Vagina (tissue), 2 donors: ENCODE measurements around the gene BID. TPM values are rescaled to one million over a fixed set of nuclear protein-coding genes. Genes with fewer than 3 reads are reported as not detected.
"Not testable (repeated sequence)": the region's sequence is repeated elsewhere in the genome, so short reads cannot be mapped to it uniquely, and the experiment has no call there.

ENCODE experiments used
- DNase-seq, 2 donors: peaks; one replicate each; pipeline ENCODE4 v3.0.0-alpha.2; 2017; ENCODE audit errors: extremely low spot score in 2 of 2
- H3K27ac ChIP-seq: fragments of 200-600 bp; sonication (generic); one replicate; pipeline ENCODE4 v1.5.1; 2019
- H3K27me3 ChIP-seq: fragments of 200-600 bp; sonication (generic); one replicate; pipeline ENCODE4 v1.5.1; 2019
- H3K36me3 ChIP-seq, 2 donors: fragments of 200-600 bp; sonication (generic); one replicate each; pipeline ENCODE4 v1.5.1; 2017 to 2019
- H3K4me1 ChIP-seq: fragments of 200-600 bp; sonication (generic); one replicate; pipeline ENCODE4 v1.5.1; 2019
- H3K4me3 ChIP-seq, 2 donors: fragments of 200-600 bp; sonication (generic); 1 replicate in 1 of 2; 2 replicates in 1 of 2; pipeline ENCODE4 v1.5.1; 2016 to 2019
- H3K9me3 ChIP-seq: fragments of 200-600 bp; sonication (generic); one replicate; pipeline ENCODE4 v1.5.1; 2019
- POLR2A ChIP-seq, 2 donors: fragments of 450-650 bp; IDR thresholded peaks; one replicate each; pipeline ENCODE4 v1.6.1; 2017; ENCODE audit warnings: antibody characterized with exemption in 2 of 2, mild to moderate bottlenecking in 2 of 2, moderate library complexity in 2 of 2
- POLR2AphosphoS5 ChIP-seq, 2 donors: sonication (generic); formaldehyde crosslinking; IDR thresholded peaks; one replicate each; pipeline ENCODE4 v1.9.0; 2017; ENCODE audit warnings: antibody characterized with exemption in 2 of 2, mild to moderate bottlenecking in 2 of 2, low read depth in 1 of 2; ENCODE audit not compliant: insufficient read depth in 1 of 2
- intact Hi-C: fragments of 100-400 bp; cut with DNase I; formaldehyde crosslinking; loops from one replicate; pipeline ENCODE4 v1.15.1; 2023
- total RNA-seq: library from RNA; depleted of rRNA; stranded (reverse); fragments of >200 nt; gene quantifications from one replicate; pipeline ENCODE4 v1.2.3, GENCODE V29; 2016
- TF ChIP-seq, protein P1 (sequence below), 3 experiments: fragments of 450-650 bp in 2 of 3; fragments of 200-600 bp in 1 of 3; sonication (generic) in 1 of 3; IDR thresholded peaks; one replicate each; pipeline ENCODE4 v1.5.1; 2017 to 2019; ENCODE audit warnings: antibody characterized with exemption in 3 of 3, mild to moderate bottlenecking in 2 of 3, moderate library complexity in 2 of 3

Gene BID
- total RNA-seq, 1 donor from 2014 or later, result 36.3 TPM

DNA sequence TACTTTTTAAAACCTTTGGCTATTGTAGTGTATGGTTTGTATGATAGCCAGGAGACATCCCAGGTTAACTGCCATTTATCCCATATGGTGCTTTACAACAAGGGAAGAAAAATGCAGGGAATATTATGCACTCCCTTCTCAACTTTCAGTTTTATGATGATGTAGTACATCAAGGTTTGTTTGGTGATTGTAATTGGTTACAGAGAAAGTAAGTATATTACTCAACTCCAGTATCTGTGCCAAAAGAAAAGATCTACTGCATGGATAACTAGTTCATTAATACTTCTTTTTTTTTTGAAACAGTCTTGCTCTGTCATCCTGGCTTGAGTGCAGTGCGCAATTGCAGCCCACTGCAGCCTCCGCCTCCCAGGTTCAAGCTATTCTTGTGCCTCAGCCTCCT lies 70.5 kb downstream of the BID start:
- TF ChIP-seq POLR2AphosphoS5 (IDR thresholded peaks at IDR 0.05; ENCODE audit: insufficient read depth in 1 of 2, low read depth in 1 of 2), result no peak
- TF ChIP-seq, protein P1, sequence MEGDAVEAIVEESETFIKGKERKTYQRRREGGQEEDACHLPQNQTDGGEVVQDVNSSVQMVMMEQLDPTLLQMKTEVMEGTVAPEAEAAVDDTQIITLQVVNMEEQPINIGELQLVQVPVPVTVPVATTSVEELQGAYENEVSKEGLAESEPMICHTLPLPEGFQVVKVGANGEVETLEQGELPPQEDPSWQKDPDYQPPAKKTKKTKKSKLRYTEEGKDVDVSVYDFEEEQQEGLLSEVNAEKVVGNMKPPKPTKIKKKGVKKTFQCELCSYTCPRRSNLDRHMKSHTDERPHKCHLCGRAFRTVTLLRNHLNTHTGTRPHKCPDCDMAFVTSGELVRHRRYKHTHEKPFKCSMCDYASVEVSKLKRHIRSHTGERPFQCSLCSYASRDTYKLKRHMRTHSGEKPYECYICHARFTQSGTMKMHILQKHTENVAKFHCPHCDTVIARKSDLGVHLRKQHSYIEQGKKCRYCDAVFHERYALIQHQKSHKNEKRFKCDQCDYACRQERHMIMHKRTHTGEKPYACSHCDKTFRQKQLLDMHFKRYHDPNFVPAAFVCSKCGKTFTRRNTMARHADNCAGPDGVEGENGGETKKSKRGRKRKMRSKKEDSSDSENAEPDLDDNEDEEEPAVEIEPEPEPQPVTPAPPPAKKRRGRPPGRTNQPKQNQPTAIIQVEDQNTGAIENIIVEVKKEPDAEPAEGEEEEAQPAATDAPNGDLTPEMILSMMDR (IDR thresholded peaks at IDR 0.05), result no peak
- TF ChIP-seq POLR2A (IDR thresholded peaks at IDR 0.05), result no peak
- Histone ChIP-seq H3K9me3 (no peaks in the 10 kb centered on the region), H3K4me1 (peaks cover 9% of the 10 kb centered on the region), H3K4me3 (no peak overlapping the region), H3K27ac (no peak overlapping the region), H3K27me3 (no peaks in the 10 kb centered on the region), H3K36me3 (peaks cover 3 to 9% of the 10 kb centered on the region in 2 donors)
- DNase-seq, result no peak
- intact Hi-C loops, result no loop called here

DNA sequence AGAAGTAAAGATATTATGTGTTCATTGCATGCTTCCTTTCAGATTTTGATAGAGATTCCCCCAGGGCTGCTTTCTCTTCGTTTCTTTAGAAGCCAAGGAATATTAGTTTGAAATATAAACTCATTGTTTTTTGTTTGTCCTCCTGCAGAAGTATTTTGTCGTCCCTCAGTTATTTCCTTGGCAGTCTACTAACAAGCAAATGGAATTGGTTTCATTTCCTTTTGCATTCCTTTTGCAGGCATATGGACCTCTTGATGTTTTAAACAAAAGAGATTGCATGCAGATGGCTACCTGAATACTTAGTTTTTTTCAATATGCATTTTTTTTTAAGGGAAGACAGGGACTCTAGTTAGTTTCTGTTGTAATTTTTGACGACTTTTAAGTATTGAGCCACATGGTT lies 73.5 kb downstream of the BID start:
- Histone ChIP-seq H3K27ac (no peak overlapping the region), H3K4me1 (peaks cover 2% of the 10 kb centered on the region), H3K27me3 (no peaks in the 10 kb centered on the region), H3K4me3 (no peak overlapping the region), H3K9me3 (no peaks in the 10 kb centered on the region), H3K36me3 (peaks cover 3 to 15% of the 10 kb centered on the region in 2 donors)
- intact Hi-C loops, result no loop called here
- TF ChIP-seq, protein P1 (IDR thresholded peaks at IDR 0.05), result no peak
- TF ChIP-seq POLR2AphosphoS5 (IDR thresholded peaks at IDR 0.05; ENCODE audit: insufficient read depth in 1 of 2, low read depth in 1 of 2), result no peak
- TF ChIP-seq POLR2A (IDR thresholded peaks at IDR 0.05), result no peak
- no peak for DNase-seq

DNA sequence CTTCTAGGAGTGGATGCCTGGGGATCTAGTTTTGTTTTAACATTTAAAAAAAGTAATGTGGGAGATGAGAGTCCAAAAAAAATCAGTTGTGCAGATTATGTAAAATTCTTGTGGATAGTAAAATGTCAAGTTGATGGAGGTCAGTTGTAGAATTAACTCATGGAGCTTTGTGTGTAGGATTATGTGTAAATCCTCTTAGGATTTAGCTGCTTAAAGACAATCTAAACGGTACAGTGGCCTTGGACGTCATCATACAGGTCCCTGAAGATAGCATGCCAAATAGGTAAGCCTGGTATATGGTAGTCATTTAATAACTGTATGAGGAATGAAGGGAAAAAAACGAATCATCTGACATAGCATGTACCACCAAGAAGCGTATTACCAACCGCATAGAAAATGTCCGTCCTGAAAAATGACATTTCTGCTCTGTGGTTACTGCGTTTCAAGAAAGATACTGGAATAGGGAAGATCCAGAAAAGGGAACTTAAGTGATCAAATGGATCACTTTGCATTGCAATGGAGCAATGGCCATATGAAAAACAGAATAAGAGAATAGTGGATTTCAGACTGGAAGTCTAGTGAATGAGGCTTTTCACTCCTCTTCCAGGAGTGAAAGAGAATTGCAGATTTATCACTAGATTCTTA lies 74.5 kb downstream of the BID start:
- H3K27me3 ChIP-seq, result no peaks in the 10 kb centered on the region
- no peak overlapping the region for H3K4me3 ChIP-seq
- no peak overlapping the region for H3K27ac ChIP-seq
- intact Hi-C loops, result no loop called here
- no peaks in the 10 kb centered on the region for H3K4me1 ChIP-seq
- peaks cover 3 to 20% of the 10 kb centered on the region in 2 donors for H3K36me3 ChIP-seq
- DNase-seq, result no peak
- no peaks in the 10 kb centered on the region for H3K9me3 ChIP-seq
- TF ChIP-seq POLR2AphosphoS5 (IDR thresholded peaks at IDR 0.05; ENCODE audit: insufficient read depth in 1 of 2, low read depth in 1 of 2), result no peak
- TF ChIP-seq POLR2A (IDR thresholded peaks at IDR 0.05), result no peak
- TF ChIP-seq, protein P1 (IDR thresholded peaks at IDR 0.05), result no peak

DNA sequence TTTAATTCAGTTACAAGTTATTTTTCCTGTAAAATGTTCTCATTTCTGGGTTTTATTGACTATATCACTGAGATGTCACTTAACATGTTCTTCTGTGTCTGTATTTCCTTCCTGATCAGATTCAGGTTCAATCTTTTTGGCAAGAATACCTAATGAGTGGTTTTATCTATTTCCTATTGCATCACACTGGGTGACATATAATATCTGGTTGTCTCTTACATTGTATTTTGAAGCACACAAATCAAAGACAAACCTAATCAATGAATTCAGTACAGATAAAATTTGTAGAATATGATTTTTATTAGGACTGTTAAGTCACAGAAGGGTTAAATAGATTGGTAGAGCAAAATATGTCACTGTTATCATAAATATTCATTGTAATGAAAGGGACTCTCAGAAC lies 75.3 kb downstream of the BID start:
- intact Hi-C loops, result no loop called here
- peaks cover under 1 to 25% of the 10 kb centered on the region in 2 donors for H3K36me3 ChIP-seq

DNA sequence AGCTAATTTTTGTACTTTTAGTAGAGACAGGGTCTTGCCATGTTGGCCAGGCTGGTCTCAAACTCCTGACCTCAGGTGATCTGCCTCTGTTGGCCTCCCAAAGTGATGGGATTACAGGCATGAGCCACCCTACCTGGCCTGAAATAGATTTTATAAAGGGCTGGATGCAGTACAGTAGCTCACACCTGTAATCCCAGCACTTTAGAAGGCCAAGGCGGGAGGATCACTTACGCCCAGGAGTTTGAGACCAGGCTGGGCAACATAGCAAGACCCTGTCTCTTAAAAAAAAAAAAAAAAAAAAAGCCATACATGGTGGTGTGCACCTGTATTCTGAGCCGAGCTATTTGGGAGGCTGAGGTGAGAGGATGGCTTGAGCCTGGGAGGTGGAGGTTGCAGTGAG lies 76.0 kb downstream of the BID start:
- H3K4me1 ChIP-seq, H3K27me3 ChIP-seq, intact Hi-C loops, H3K9me3 ChIP-seq, DNase-seq, H3K4me3 ChIP-seq, H3K27ac ChIP-seq: not testable (repeated sequence)
- peaks cover 0 to 25% of the 10 kb centered on the region in 2 donors for H3K36me3 ChIP-seq

More for the DNA sequence above, 75.3 kb downstream of the BID start:
- H3K4me3 ChIP-seq, result no peak overlapping the region
- DNase-seq, result no peak
- H3K27me3 ChIP-seq, result no peaks in the 10 kb centered on the region
- TF ChIP-seq, protein P1 (IDR thresholded peaks at IDR 0.05), result no peak
- TF ChIP-seq POLR2AphosphoS5 (IDR thresholded peaks at IDR 0.05; ENCODE audit: insufficient read depth in 1 of 2, low read depth in 1 of 2) (no peak), POLR2A (IDR thresholded peaks at IDR 0.05) (no peak)
- no peak overlapping the region for H3K27ac ChIP-seq
- H3K4me1 ChIP-seq, result no peaks in the 10 kb centered on the region
- no peaks in the 10 kb centered on the region for H3K9me3 ChIP-seq

DNA sequence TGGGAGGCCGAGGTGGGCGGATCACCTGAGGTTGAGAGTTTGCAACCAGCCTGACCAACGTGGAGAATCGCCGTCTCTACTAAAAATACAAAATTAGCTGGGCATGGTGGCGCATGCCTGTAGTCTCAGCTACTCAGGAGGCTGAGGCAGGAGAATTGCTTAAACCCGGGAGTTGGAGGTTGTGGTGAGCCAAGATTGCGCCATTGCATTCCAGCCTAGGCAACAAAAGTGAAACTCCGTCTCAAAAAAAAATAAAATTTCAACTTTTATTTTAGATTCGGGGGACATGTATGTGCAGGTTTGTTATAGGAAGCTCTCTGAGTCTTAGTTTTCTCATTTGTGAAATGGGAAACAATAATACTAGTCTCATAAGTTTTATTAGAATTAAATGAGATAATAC lies 77.1 kb downstream of the BID start:
- DNase-seq, H3K4me1 ChIP-seq, H3K9me3 ChIP-seq, intact Hi-C loops, H3K4me3 ChIP-seq, H3K27me3 ChIP-seq, H3K27ac ChIP-seq: not testable (repeated sequence)
- H3K36me3 ChIP-seq, result peaks cover 0 to 17% of the 10 kb centered on the region in 2 donors
